ENCODE results near the gene ABCA3.

ABCA3 gene

DNA sequence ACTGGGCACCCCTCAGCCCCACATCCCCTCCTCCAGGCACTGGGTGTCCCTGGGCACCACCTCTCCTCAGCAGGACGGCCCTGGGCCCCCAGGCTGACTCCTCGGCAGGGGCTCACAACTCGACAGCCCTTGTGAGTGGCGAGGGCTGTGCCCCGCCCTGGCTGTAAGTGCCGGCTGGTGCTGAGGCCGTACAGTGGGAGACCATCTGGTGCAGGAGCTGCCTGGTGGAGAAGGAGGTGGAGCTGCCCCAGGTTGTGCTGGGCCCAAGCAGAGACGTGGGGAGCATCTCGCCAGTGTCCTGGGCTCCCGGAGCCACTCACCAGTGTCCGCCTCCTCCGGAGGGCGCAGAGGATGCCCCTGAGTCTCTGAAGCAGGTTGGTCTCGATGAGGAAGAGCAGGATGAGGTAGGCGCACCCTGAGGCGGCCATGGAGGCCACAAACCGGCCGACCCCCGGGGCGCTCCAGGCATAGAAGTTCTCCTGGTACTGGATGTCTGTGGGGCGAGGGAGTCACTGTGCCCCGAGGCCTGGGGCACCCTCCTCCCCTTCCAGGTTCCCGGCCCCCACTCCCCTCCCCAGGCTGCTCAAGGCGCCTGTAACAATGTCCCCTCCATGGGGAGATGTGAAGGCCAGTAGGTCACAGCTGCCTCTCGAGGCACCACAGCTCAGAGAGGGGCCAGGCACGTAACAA lies 57.5 kb downstream of the ABCA3 start:
- H3K27ac ChIP-seq, result no peak overlapping the region
- TF ChIP-seq, protein P1, sequence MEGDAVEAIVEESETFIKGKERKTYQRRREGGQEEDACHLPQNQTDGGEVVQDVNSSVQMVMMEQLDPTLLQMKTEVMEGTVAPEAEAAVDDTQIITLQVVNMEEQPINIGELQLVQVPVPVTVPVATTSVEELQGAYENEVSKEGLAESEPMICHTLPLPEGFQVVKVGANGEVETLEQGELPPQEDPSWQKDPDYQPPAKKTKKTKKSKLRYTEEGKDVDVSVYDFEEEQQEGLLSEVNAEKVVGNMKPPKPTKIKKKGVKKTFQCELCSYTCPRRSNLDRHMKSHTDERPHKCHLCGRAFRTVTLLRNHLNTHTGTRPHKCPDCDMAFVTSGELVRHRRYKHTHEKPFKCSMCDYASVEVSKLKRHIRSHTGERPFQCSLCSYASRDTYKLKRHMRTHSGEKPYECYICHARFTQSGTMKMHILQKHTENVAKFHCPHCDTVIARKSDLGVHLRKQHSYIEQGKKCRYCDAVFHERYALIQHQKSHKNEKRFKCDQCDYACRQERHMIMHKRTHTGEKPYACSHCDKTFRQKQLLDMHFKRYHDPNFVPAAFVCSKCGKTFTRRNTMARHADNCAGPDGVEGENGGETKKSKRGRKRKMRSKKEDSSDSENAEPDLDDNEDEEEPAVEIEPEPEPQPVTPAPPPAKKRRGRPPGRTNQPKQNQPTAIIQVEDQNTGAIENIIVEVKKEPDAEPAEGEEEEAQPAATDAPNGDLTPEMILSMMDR (conservative IDR thresholded peaks at IDR 0.05), result no peak
- no peak for TF ChIP-seq ZFX (IDR thresholded peaks at IDR 0.05)

DNA sequence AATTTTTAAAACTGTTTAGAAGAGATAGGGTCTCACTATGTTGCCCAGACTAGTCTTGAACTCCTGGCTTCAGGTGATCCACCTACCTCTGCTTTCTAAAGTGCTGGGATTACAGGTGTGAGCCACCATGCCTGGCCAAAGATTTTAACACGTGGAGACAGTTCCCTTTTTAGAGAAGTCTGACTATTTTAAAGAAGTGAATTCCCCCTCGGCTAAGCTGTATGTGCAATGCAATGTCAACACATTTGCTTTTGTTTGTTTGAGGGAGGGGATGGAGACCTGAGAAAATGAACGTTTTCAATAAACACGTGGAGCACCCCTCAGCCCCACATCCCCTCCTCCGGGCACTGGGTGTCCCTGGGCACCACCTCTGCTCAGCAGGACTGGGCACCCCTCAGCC lies 58.3 kb downstream of the ABCA3 start:
- TF ChIP-seq ZFX (IDR thresholded peaks at IDR 0.05), result no peak
- TF ChIP-seq, protein P1 (conservative IDR thresholded peaks at IDR 0.05), result no peak
- H3K27ac ChIP-seq, result no peak overlapping the region

DNA sequence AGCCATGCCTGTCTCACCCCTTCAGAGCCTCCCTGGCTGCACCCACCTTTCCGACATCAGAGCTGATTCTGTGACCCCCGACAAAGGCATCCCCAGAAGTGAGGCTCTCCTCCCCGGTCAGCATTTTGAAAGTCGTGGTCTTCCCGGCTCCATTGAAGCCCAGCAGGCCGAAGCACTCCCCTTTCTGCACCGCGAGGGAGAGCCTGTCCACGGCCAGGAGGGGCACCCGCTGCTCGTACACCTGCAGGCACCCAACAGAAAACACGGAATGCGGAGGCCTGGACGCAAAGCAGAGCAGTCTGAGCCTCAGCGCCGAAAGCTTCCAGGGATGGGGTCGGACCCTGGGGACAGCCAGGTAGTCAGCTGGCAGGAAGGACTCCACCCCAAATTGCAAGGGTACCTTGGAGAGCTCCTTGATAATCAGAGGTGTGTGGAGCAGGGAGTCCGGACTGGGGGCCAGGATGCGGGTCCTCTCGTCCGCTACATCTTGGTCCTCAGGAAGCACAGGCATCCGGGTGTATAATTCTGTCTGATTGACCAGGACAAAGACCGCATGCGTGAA lies 59.5 kb downstream of the ABCA3 start:
- TF ChIP-seq, protein P1 (conservative IDR thresholded peaks at IDR 0.05), result no peak
- TF ChIP-seq ZFX (IDR thresholded peaks at IDR 0.05), result no peak
- H3K27ac ChIP-seq, result no peak overlapping the region

DNA sequence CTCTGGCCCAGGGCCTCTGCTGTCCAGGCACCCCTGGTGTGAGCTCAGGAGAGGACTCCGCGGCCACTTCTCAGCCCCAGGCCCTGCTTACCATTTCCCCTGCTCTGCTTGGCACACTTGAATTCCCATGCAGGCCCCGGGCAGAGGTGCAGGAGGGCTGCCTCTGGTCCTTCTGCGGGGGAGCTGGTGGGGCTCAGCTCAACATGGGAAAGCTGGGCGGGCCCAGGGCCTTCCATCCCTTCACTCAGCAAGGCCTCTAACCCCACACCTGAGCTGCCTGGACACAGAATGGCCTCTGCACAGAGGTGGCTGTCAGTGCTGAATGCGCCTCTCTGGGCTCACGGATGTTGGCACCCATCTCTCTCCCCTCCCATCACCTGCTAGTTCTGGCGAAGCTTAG lies 60.1 kb downstream of the ABCA3 start:
- no peak overlapping the region for H3K27ac ChIP-seq
- TF ChIP-seq, protein P1 (conservative IDR thresholded peaks at IDR 0.05), result no peak
- TF ChIP-seq ZFX (IDR thresholded peaks at IDR 0.05), result no peak

DNA sequence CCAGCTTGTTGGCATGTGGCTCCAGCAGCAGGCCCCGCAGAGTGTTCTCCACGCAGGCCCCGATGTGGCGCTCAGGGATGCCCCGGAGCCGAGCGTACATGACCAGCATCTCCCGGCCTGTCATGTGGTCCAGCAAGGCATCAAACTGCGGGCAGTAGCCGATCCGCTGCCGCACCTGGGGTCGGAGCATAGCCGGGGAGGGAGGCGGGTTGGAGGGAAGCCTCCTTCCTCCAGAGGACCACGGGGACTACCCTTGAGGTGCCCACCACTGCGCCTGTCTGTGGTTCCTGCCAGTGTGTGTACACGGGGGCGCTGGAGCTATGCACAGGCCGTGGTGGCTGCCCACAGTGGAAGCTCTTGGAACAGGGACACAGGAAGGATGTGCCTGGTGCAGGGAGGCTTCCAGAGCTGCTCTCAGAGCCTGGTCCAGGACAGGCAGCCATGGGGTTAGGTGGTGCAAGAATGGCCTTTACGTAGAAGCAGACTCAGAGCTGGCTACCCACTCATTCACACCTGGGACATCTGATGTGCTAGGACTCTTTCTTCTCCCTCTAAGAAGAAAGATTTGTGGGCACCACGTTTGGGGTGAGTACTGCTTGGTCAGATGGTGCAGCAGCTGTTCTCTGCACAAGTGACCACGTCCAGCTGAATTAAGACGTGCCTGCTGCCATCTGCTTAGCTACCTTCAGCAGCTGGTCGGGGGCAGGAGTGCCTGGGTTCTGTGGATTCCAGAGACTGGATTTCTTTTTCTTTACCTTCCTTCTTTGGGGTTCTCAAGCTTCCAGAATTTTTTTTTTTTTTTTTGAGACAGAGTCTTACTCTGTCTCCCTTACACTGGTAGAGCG lies 61.4 kb downstream of the ABCA3 start:
- TF ChIP-seq, protein P1 (conservative IDR thresholded peaks at IDR 0.05), result no peak
- TF ChIP-seq ZFX (IDR thresholded peaks at IDR 0.05), result no peak
- no peak overlapping the region for H3K27ac ChIP-seq

DNA sequence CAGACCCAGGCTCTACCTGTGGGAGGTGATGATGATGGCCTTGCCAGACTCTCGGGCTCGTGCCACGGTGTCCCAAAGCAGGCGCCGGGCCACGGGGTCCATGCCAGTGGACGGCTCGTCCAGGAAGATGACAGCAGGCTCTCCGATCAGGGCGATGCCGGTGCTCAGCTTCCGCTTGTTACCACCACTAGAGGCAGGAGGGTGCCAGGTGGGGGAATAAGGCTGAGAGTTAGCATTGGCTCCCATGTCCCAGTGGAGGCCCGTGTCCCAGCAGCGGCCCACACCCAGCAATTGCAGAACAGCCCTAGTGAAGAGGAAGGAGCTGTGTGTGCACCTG lies 62.3 kb downstream of the ABCA3 start:
- H3K27ac ChIP-seq, result no peak overlapping the region
- TF ChIP-seq, protein P1 (conservative IDR thresholded peaks at IDR 0.05), result no peak
- TF ChIP-seq ZFX (IDR thresholded peaks at IDR 0.05), result no peak

All from C4-2B (cell line).